Lung (tissue), 12 donors: ENCODE measurements around the gene SFTPB. TPM values are rescaled to one million over a fixed set of nuclear protein-coding genes. Genes with fewer than 3 reads are reported as not detected.

Experiments
- ATAC-seq: fragments of 200-7000 bp; cut with Tn5 transposase; one replicate; pipeline ENCODE4 v1.9.1; 2020; ENCODE audit warnings: moderate number of reproducible peaks; ENCODE audit not compliant: insufficient read depth, low FRiP score
- DNase-seq, 3 donors: peaks; one replicate each; pipeline ENCODE4 v3.0.0-alpha.2; 2013 to 2017
- H3K27ac ChIP-seq, 2 donors: one replicate each; pipeline ENCODE4 v1.5.1; 2013; ENCODE audit warnings: mild to moderate bottlenecking in 2 of 2, moderate library complexity in 2 of 2, control low read depth in 1 of 2, inconsistent platforms in 1 of 2, low read depth in 1 of 2, low read length in 1 of 2
- H3K27me3 ChIP-seq, 3 donors: one replicate each; pipeline ENCODE4 v1.5.1; 2013; ENCODE audit warnings: low read length in 2 of 3; ENCODE audit not compliant: control insufficient read depth in 3 of 3, insufficient read depth in 3 of 3
- H3K36me3 ChIP-seq, 4 donors: one replicate each; pipeline ENCODE4 v1.5.1; 2013; ENCODE audit warnings: low read length in 4 of 4, mild to moderate bottlenecking in 1 of 4, moderate library complexity in 1 of 4; ENCODE audit not compliant: control insufficient read depth in 4 of 4, insufficient read depth in 4 of 4
- H3K4me1 ChIP-seq, 5 donors: one replicate each; pipeline ENCODE4 v1.5.1; 2013; ENCODE audit warnings: low read length in 5 of 5, mild to moderate bottlenecking in 2 of 5, moderate library complexity in 1 of 5; ENCODE audit not compliant: control insufficient read depth in 5 of 5, insufficient read depth in 5 of 5
- H3K4me3 ChIP-seq: one replicate; pipeline ENCODE4 v1.5.1; 2013; ENCODE audit warnings: mild to moderate bottlenecking, control low read depth, moderate library complexity
- H3K9ac ChIP-seq, 2 donors: one replicate each; pipeline ENCODE4 v1.5.1; 2013; ENCODE audit warnings: low read length in 2 of 2, control low read depth in 1 of 2; ENCODE audit not compliant: insufficient read depth in 1 of 2
- H3K9me3 ChIP-seq, 4 donors: one replicate each; pipeline ENCODE4 v1.5.1; 2013; ENCODE audit warnings: low read length in 3 of 4, mild to moderate bottlenecking in 1 of 4, moderate library complexity in 1 of 4; ENCODE audit not compliant: control insufficient read depth in 4 of 4, insufficient read depth in 3 of 4
- WGBS, 2 donors: extraction: QIAGEN DNeasy Blood & Tissue Kit; methylation state at CpG; one replicate each; pipeline ENCODE4 v1.1.7; 2013; 5-methylcytosine and 5-hydroxymethylcytosine counted together
- polyA plus RNA-seq, 2 donors: library from polyadenylated mRNA; stranded (reverse); fragments of 200-250 nt; gene quantifications; one replicate each; pipeline ENCODE4 v1.2.1, GENCODE V29; 2013
- total RNA-seq, 2 donors: library from RNA; depleted of rRNA in 1 of 2; stranded (reverse); fragments of >200 nt in 1 of 2; gene quantifications; one replicate each; pipeline ENCODE4 v1.2.1, GENCODE V29; 2014 to 2021
- TF ChIP-seq, protein P1 (sequence below): IDR thresholded peaks from 2 replicates; pipeline ENCODE4 v1.5.1; 2012; ENCODE audit warnings: mild to moderate bottlenecking; ENCODE audit errors: control extremely low read depth, extremely low read depth
- donor health status: control.
- donor health status: control.
- donor health status: Bipolar disorder and iron deficiency.
- donor health status: healthy.
- donor health status: DM: yes; HTN: yes; CAD: no.

The SFTPB gene
- total and polyA plus RNA-seq, 4 donors: 6,615 to 19,115 (median 13,690) TPM

DNA sequence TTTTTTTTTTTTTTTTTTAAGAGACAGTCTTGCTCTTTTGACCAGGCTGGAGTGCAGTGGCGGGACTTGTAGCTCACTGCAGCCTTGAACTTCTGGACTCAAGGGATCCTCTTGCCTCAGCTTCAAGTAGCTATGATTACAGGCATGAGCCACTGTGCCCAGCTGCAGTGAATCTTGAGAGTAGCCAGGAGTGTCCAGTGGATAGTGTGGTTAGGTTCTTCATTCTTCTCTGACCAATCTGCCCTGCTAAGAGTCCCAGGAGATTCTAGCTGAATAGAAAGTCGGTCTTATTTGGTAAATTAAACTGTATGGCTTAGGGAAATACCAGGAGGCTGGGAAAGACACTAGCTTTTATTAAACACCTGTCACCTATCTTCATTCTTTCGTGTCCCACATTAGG, 36.7 kb downstream of the SFTPB start:
- H3K9ac ChIP-seq: no peak overlapping the region
- no peaks in the 10 kb centered on the region for H3K4me1 ChIP-seq
- H3K27me3 ChIP-seq: no peaks in the 10 kb centered on the region
- no peak for ATAC-seq
- no peak overlapping the region for H3K4me3 ChIP-seq
- DNase-seq: no peak
- H3K27ac ChIP-seq: no peak overlapping the region
- peaks cover 17 to 41% (median 34%) of the 10 kb centered on the region in 4 donors for H3K36me3 ChIP-seq
- TF ChIP-seq, protein P1, sequence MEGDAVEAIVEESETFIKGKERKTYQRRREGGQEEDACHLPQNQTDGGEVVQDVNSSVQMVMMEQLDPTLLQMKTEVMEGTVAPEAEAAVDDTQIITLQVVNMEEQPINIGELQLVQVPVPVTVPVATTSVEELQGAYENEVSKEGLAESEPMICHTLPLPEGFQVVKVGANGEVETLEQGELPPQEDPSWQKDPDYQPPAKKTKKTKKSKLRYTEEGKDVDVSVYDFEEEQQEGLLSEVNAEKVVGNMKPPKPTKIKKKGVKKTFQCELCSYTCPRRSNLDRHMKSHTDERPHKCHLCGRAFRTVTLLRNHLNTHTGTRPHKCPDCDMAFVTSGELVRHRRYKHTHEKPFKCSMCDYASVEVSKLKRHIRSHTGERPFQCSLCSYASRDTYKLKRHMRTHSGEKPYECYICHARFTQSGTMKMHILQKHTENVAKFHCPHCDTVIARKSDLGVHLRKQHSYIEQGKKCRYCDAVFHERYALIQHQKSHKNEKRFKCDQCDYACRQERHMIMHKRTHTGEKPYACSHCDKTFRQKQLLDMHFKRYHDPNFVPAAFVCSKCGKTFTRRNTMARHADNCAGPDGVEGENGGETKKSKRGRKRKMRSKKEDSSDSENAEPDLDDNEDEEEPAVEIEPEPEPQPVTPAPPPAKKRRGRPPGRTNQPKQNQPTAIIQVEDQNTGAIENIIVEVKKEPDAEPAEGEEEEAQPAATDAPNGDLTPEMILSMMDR: no peak
- H3K9me3 ChIP-seq: no peaks in the 10 kb centered on the region
- 96 to 98% methylated on average over 3 of the region's 3 CpGs for WGBS, 2 donors

DNA sequence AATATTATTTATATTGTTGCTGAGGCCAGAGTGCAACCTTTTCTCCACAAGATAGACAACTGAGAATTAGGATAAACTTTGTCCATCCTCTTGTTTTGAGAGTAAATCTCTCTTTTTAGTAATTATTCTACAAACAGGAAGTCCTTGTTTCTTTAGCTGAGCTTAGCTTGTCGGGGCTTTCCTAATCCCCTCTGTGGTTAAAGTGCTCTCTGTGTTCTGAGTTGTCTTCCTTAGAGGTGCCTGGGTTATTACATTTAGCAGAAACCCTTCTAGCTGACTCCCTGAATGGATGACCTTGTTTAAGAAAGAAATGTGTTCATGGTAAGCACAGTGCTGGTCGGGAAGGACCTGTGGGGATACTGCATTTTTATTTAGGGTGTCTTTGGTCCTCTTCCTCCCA, 39.3 kb downstream of the SFTPB start:
- Histone ChIP-seq H3K27ac (no peak overlapping the region), H3K4me3 (no peak overlapping the region), H3K9me3 (no peaks in the 10 kb centered on the region), H3K36me3 (peaks cover 21 to 51% (median 40%) of the 10 kb centered on the region in 4 donors), H3K9ac (no peak overlapping the region), H3K27me3 (no peaks in the 10 kb centered on the region), H3K4me1 (peaks cover 0 to 5% (median 0%) of the 10 kb centered on the region in 5 donors)
- TF ChIP-seq, protein P1: no peak
- ATAC-seq (no peak), DNase-seq (no peak)
- 57 to 65% methylated on average over 2 of the region's 2 CpGs for WGBS, 2 donors

DNA sequence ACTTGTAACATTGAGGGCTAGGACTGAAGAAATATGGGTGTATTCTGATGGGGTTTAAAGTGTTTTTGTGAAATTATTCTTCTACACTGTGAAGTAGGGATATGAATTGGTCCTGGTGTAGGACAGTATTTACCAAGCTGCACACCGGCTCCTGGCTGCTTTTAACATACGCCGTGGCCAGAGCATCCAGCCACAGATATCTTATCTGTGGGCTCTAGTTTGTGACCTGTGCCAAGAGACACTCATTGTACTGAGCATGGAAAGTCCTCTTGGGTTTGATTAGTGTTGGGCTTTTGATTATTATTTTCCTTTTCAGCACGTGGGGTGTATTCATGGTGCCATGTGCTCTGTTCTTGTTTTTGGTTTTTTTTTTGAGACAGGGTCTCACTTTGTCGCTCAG, 44.0 kb downstream of the SFTPB start:
- TF ChIP-seq, protein P1: no peak
- 93 to 96% methylated on average over 5 of the region's 5 CpGs for WGBS, 2 donors
- Histone ChIP-seq H3K4me1 (peaks cover 0 to 5% (median 0%) of the 10 kb centered on the region in 5 donors), H3K4me3 (no peak overlapping the region), H3K27me3 (no peaks in the 10 kb centered on the region), H3K9ac (no peak overlapping the region), H3K36me3 (peaks cover 28 to 48% (median 43%) of the 10 kb centered on the region in 4 donors), H3K9me3 (no peaks in the 10 kb centered on the region), H3K27ac (no peak overlapping the region)
- no peak for ATAC-seq
- DNase-seq: no peak

DNA sequence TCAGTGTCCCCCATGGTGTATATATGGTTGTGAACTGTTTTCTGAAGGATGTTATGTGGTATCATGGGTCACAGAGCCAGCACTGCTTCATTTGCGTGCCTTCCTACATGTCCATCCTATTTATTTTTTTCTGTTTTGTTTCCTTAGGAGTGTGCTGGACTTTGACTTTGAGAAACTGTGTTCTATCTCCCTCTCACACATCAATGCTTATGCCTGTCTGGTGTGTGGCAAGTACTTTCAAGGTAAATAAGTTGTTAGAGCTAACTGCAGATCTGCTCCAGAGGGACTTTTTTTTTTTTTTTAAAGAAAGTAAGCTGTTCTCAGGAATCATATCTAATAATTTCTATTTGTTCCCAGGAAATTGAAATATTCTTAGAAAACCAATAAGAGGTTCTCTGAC, 46.7 kb downstream of the SFTPB start:
- Histone ChIP-seq H3K4me1 (peaks cover 1 to 11% (median 8%) of the 10 kb centered on the region in 5 donors), H3K27ac (no peak overlapping the region), H3K4me3 (no peak overlapping the region), H3K9me3 (no peaks in the 10 kb centered on the region), H3K36me3 (peaks cover 26 to 45% (median 36%) of the 10 kb centered on the region in 4 donors), H3K27me3 (no peaks in the 10 kb centered on the region), H3K9ac (no peak overlapping the region)
- no peak for DNase-seq
- 91 to 100% methylated on average over 1 of the region's 1 CpG for WGBS, 2 donors
- no peak for ATAC-seq
- TF ChIP-seq, protein P1: no peak
